Measurements from ENCODE around the gene C16orf46. TPM values are rescaled to one million over a fixed set of nuclear protein-coding genes. Genes with fewer than 3 reads are reported as not detected.

The C16orf46 gene
- total and polyA plus RNA-seq, 2 experiments from 2014 or later = 0.59 to 1.4 TPM

DNA sequence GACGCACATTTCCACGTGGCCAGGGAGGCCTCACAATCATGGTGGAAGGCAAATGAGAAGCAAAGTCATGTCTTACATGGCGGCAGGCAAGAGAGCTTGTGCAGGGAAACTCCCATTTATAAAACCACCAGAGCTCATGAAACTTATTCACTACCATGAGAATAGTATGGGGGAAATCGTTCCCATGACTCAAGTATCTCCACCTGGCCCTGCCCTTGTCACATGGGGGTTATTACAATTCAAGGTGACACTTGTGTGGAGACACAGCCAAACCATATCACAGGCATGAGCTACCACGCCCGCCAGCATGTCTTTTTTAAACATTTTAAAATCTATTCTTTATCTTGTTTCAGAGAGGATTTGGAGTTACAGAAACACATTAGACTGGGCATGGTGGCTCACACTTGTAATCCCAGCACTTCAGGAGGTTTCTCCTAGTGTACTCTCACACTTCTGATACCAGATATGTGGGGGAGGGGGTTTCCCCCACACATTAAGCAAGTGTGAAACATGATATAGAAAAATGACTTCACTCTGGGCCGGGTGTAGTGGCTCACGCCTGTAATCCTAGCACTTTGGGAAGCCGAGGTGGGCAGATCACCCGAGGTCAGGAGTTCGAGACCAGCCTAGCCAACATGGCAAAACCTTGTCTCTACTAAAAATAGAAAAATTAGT lies 47.0 kb downstream of the C16orf46 start:
- no peak overlapping the region for H3K4me2 ChIP-seq
- Mint-ChIP-seq H3K27ac (no peak overlapping the region), H3K36me3 (ENCODE audit: low read depth) (peaks cover 47% of the 10 kb centered on the region), H3K9me3 (peaks cover 8% of the 10 kb centered on the region; the same call in 2 of the 3 replicates), H3K27me3 (ENCODE audit: insufficient read depth, low read depth, poor library complexity) (peaks cover 4% of the 10 kb centered on the region), H3K4me3 (no peak overlapping the region), H3K4me1 (no peaks in the 10 kb centered on the region)
- TF ChIP-seq, protein P1, sequence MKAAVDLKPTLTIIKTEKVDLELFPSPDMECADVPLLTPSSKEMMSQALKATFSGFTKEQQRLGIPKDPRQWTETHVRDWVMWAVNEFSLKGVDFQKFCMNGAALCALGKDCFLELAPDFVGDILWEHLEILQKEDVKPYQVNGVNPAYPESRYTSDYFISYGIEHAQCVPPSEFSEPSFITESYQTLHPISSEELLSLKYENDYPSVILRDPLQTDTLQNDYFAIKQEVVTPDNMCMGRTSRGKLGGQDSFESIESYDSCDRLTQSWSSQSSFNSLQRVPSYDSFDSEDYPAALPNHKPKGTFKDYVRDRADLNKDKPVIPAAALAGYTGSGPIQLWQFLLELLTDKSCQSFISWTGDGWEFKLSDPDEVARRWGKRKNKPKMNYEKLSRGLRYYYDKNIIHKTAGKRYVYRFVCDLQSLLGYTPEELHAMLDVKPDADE (IDR thresholded peaks at IDR 0.05) = no peak
- TF ChIP-seq, protein P2, sequence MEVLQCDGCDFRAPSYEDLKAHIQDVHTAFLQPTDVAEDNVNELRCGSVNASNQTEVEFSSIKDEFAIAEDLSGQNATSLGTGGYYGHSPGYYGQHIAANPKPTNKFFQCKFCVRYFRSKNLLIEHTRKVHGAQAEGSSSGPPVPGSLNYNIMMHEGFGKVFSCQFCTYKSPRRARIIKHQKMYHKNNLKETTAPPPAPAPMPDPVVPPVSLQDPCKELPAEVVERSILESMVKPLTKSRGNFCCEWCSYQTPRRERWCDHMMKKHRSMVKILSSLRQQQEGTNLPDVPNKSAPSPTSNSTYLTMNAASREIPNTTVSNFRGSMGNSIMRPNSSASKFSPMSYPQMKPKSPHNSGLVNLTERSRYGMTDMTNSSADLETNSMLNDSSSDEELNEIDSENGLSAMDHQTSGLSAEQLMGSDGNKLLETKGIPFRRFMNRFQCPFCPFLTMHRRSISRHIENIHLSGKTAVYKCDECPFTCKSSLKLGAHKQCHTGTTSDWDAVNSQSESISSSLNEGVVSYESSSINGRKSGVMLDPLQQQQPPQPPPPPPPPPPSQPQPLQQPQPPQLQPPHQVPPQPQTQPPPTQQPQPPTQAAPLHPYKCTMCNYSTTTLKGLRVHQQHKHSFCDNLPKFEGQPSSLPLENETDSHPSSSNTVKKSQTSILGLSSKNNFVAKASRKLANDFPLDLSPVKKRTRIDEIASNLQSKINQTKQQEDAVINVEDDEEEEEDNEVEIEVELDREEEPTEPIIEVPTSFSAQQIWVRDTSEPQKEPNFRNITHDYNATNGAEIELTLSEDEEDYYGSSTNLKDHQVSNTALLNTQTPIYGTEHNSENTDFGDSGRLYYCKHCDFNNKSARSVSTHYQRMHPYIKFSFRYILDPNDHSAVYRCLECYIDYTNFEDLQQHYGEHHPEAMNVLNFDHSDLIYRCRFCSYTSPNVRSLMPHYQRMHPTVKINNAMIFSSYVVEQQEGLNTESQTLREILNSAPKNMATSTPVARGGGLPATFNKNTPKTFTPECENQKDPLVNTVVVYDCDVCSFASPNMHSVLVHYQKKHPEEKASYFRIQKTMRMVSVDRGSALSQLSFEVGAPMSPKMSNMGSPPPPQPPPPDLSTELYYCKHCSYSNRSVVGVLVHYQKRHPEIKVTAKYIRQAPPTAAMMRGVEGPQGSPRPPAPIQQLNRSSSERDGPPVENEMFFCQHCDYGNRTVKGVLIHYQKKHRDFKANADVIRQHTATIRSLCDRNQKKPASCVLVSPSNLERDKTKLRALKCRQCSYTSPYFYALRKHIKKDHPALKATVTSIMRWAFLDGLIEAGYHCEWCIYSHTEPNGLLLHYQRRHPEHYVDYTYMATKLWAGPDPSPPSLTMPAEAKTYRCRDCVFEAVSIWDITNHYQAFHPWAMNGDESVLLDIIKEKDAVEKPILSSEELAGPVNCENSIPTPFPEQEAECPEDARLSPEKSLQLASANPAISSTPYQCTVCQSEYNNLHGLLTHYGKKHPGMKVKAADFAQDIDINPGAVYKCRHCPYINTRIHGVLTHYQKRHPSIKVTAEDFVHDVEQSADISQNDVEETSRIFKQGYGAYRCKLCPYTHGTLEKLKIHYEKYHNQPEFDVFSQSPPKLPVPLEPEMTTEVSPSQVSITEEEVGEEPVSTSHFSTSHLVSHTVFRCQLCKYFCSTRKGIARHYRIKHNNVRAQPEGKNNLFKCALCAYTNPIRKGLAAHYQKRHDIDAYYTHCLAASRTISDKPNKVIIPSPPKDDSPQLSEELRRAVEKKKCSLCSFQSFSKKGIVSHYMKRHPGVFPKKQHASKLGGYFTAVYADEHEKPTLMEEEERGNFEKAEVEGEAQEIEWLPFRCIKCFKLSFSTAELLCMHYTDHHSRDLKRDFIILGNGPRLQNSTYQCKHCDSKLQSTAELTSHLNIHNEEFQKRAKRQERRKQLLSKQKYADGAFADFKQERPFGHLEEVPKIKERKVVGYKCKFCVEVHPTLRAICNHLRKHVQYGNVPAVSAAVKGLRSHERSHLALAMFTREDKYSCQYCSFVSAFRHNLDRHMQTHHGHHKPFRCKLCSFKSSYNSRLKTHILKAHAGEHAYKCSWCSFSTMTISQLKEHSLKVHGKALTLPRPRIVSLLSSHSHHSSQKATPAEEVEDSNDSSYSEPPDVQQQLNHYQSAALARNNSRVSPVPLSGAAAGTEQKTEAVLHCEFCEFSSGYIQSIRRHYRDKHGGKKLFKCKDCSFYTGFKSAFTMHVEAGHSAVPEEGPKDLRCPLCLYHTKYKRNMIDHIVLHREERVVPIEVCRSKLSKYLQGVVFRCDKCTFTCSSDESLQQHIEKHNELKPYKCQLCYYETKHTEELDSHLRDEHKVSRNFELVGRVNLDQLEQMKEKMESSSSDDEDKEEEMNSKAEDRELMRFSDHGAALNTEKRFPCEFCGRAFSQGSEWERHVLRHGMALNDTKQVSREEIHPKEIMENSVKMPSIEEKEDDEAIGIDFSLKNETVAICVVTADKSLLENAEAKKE (CRISPR knock-in tag; IDR thresholded peaks at IDR 0.05) = no peak
- no peaks in the 10 kb centered on the region for H3K79me2 ChIP-seq (replicated peaks; ENCODE audit: insufficient read depth)
- H3K9me2 ChIP-seq (ENCODE audit: insufficient read depth) = no peaks in the 10 kb centered on the region
- no peaks in the 10 kb centered on the region for H3K4me1 ChIP-seq (ENCODE audit: insufficient read depth)
- H3K4me3 ChIP-seq = no peak overlapping the region
- H2AFZ ChIP-seq = no peak overlapping the region
- no peak overlapping the region for H3K27ac ChIP-seq (ENCODE audit: low read depth)
- H3K27me3 ChIP-seq (ENCODE audit: insufficient read depth) = no peaks in the 10 kb centered on the region
- ATAC-seq = no peak
- H4K20me1 ChIP-seq (replicated peaks; ENCODE audit: insufficient read depth) = no peaks in the 10 kb centered on the region
- H3K36me3 ChIP-seq (ENCODE audit: insufficient read depth) = peaks cover 34% of the 10 kb centered on the region
- H3F3A ChIP-seq (replicated peaks; ENCODE audit: low read depth) = no peaks in the 10 kb centered on the region
- no peak for DNase-seq (ENCODE audit: low spot score)

DNA sequence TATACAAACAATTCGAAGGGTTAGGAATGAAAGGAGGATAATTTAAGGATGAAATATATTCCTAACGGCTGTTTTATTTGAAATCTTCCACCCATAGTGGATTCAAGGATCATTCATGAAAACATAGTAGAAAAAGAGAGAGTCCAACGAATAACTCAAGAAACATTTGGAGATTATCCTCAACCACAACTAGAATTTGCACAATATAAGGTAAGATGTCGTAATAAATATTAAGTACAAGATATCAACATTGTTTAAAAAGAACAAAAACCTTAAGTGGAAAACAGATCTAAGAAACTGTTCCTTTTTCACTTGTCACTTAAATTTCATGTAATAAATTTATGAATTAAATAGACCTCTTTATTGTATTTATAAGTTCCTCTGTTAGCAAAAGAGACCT lies 50.6 kb downstream of the C16orf46 start:
- Histone ChIP-seq H3K4me2 (no peak overlapping the region), H4K20me1 (replicated peaks; ENCODE audit: insufficient read depth) (no peaks in the 10 kb centered on the region), H3F3A (replicated peaks; ENCODE audit: low read depth) (no peaks in the 10 kb centered on the region), H3K27ac (ENCODE audit: low read depth) (no peak overlapping the region), H3K36me3 (ENCODE audit: insufficient read depth) (peaks cover 59% of the 10 kb centered on the region), H2AFZ (no peak overlapping the region), H3K27me3 (ENCODE audit: insufficient read depth) (no peaks in the 10 kb centered on the region), H3K9me2 (ENCODE audit: insufficient read depth) (no peaks in the 10 kb centered on the region), H3K79me2 (replicated peaks; ENCODE audit: insufficient read depth) (no peaks in the 10 kb centered on the region), H3K4me1 (ENCODE audit: insufficient read depth) (no peaks in the 10 kb centered on the region), H3K4me3 (no peak overlapping the region)
- no peak for ATAC-seq
- H3K27ac Mint-ChIP-seq = no peak overlapping the region
- no peaks in the 10 kb centered on the region for H3K27me3 Mint-ChIP-seq (ENCODE audit: insufficient read depth, low read depth, poor library complexity)
- no peaks in the 10 kb centered on the region for H3K9me3 Mint-ChIP-seq
- peaks cover 72% of the 10 kb centered on the region for H3K36me3 Mint-ChIP-seq (ENCODE audit: low read depth)
- H3K4me3 Mint-ChIP-seq = no peak overlapping the region
- DNase-seq (ENCODE audit: low spot score) = no peak
- no peaks in the 10 kb centered on the region for H3K4me1 Mint-ChIP-seq
- TF ChIP-seq, protein P3, sequence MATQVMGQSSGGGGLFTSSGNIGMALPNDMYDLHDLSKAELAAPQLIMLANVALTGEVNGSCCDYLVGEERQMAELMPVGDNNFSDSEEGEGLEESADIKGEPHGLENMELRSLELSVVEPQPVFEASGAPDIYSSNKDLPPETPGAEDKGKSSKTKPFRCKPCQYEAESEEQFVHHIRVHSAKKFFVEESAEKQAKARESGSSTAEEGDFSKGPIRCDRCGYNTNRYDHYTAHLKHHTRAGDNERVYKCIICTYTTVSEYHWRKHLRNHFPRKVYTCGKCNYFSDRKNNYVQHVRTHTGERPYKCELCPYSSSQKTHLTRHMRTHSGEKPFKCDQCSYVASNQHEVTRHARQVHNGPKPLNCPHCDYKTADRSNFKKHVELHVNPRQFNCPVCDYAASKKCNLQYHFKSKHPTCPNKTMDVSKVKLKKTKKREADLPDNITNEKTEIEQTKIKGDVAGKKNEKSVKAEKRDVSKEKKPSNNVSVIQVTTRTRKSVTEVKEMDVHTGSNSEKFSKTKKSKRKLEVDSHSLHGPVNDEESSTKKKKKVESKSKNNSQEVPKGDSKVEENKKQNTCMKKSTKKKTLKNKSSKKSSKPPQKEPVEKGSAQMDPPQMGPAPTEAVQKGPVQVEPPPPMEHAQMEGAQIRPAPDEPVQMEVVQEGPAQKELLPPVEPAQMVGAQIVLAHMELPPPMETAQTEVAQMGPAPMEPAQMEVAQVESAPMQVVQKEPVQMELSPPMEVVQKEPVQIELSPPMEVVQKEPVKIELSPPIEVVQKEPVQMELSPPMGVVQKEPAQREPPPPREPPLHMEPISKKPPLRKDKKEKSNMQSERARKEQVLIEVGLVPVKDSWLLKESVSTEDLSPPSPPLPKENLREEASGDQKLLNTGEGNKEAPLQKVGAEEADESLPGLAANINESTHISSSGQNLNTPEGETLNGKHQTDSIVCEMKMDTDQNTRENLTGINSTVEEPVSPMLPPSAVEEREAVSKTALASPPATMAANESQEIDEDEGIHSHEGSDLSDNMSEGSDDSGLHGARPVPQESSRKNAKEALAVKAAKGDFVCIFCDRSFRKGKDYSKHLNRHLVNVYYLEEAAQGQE (IDR thresholded peaks at IDR 0.05; ENCODE audit: unreplicated experiment) = no peak

Data from GM23338 (cell line).